Lung (tissue), 12 donors: ENCODE data around the gene FAM13B. TPM values are rescaled to one million over a fixed set of nuclear protein-coding genes. Genes with fewer than 3 reads are reported as not detected.
A peak's percentile ranks its signal among the peaks of the same experiment; 100 is the strongest.

Source experiments
- ATAC-seq: fragments of 200-7000 bp; cut with Tn5 transposase; one replicate; pipeline ENCODE4 v1.9.1; 2020; ENCODE audit warnings: moderate number of reproducible peaks; ENCODE audit not compliant: insufficient read depth, low FRiP score
- DNase-seq, 3 donors: peaks; one replicate each; pipeline ENCODE4 v3.0.0-alpha.2; 2013 to 2017
- H3K27ac ChIP-seq, 2 donors: one replicate each; pipeline ENCODE4 v1.5.1; 2013; ENCODE audit warnings: mild to moderate bottlenecking in 2 of 2, moderate library complexity in 2 of 2, control low read depth in 1 of 2, inconsistent platforms in 1 of 2, low read depth in 1 of 2, low read length in 1 of 2
- H3K27me3 ChIP-seq, 3 donors: one replicate each; pipeline ENCODE4 v1.5.1; 2013; ENCODE audit warnings: low read length in 2 of 3; ENCODE audit not compliant: control insufficient read depth in 3 of 3, insufficient read depth in 3 of 3
- H3K36me3 ChIP-seq, 4 donors: one replicate each; pipeline ENCODE4 v1.5.1; 2013; ENCODE audit warnings: low read length in 4 of 4, mild to moderate bottlenecking in 1 of 4, moderate library complexity in 1 of 4; ENCODE audit not compliant: control insufficient read depth in 4 of 4, insufficient read depth in 4 of 4
- H3K4me1 ChIP-seq, 5 donors: one replicate each; pipeline ENCODE4 v1.5.1; 2013; ENCODE audit warnings: low read length in 5 of 5, mild to moderate bottlenecking in 2 of 5, moderate library complexity in 1 of 5; ENCODE audit not compliant: control insufficient read depth in 5 of 5, insufficient read depth in 5 of 5
- H3K4me3 ChIP-seq: one replicate; pipeline ENCODE4 v1.5.1; 2013; ENCODE audit warnings: mild to moderate bottlenecking, control low read depth, moderate library complexity
- H3K9ac ChIP-seq, 2 donors: one replicate each; pipeline ENCODE4 v1.5.1; 2013; ENCODE audit warnings: low read length in 2 of 2, control low read depth in 1 of 2; ENCODE audit not compliant: insufficient read depth in 1 of 2
- H3K9me3 ChIP-seq, 4 donors: one replicate each; pipeline ENCODE4 v1.5.1; 2013; ENCODE audit warnings: low read length in 3 of 4, mild to moderate bottlenecking in 1 of 4, moderate library complexity in 1 of 4; ENCODE audit not compliant: control insufficient read depth in 4 of 4, insufficient read depth in 3 of 4
- CTCF ChIP-seq: IDR thresholded peaks from 2 replicates; pipeline ENCODE4 v1.5.1; 2012; ENCODE audit warnings: mild to moderate bottlenecking; ENCODE audit errors: control extremely low read depth, extremely low read depth
- WGBS, 2 donors: extraction: QIAGEN DNeasy Blood & Tissue Kit; methylation state at CpG; one replicate each; pipeline ENCODE4 v1.1.7; 2013; 5-methylcytosine and 5-hydroxymethylcytosine counted together
- polyA plus RNA-seq, 2 donors: library from polyadenylated mRNA; stranded (reverse); fragments of 200-250 nt; gene quantifications; one replicate each; pipeline ENCODE4 v1.2.1, GENCODE V29; 2013
- total RNA-seq, 2 donors: library from RNA; depleted of rRNA in 1 of 2; stranded (reverse); fragments of >200 nt in 1 of 2; gene quantifications; one replicate each; pipeline ENCODE4 v1.2.1, GENCODE V29; 2014 to 2021
- donor health status: control.
- donor health status: control.
- donor health status: Bipolar disorder and iron deficiency.
- donor health status: healthy.
- donor health status: DM: yes; HTN: yes; CAD: no.

Gene FAM13B
- total and polyA plus RNA-seq, 4 donors = 7.6 to 63.6 (median 23.4) TPM

DNA sequence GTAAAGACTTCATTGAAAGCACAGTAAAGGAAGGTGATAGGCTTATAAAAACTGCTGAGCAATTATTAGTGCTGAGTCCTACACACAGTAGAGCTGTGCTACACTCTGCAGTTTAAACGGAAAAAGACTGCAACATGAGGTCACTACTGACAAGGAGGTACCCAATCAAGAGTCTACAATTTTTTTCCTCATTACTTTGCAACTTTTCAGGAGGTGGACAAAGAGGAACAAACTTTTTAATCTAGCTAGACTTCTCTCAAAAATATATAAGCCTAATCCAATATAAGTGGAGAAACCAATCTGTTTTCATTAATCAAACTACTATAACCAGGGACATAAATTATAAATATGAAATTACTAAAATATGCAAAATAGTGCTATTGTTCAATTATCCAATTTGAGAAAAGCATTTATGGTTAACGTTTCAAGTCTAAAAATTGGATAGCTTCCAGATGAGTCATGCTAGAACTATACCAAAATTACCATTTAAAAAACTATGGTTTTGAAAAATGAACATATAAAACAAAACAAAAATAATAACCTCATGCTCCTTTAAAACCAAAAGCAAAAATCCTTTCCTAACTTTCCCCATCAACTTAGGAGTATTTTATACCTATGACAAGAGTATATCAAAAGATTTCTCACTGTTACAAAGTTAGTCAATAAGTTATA, 37.7 kb downstream of the FAM13B start:
- Histone ChIP-seq H3K9me3 (peaks cover 0 to 3% (median 0%) of the 10 kb centered on the region in 4 donors), H3K4me3 (no peak overlapping the region), H3K36me3 (peaks cover 2 to 10% (median 6%) of the 10 kb centered on the region in 4 donors), H3K9ac (no peak overlapping the region), H3K27me3 (no peaks in the 10 kb centered on the region), H3K27ac (no peak overlapping the region), H3K4me1 (peaks cover 0 to 11% (median 0%) of the 10 kb centered on the region in 5 donors)
- no peak for TF ChIP-seq CTCF
- DNase-seq (peak in 2 of 3 donors; percentile 11 to 24), ATAC-seq (peak; percentile 56)
- 7 to 23% methylated on average over 2 of the region's 2 CpGs for WGBS, 2 donors

GRCh38 chr5:137994556-137994955, 38.3 kb downstream of the FAM13B start:
- ATAC-seq (no peak), DNase-seq (no peak)
- H3K9ac ChIP-seq = no peak overlapping the region
- H3K4me1 ChIP-seq = peaks cover 0 to 8% (median 0%) of the 10 kb centered on the region in 5 donors
- H3K27me3 ChIP-seq = no peaks in the 10 kb centered on the region
- peaks cover 0 to 10% (median 6%) of the 10 kb centered on the region in 4 donors for H3K36me3 ChIP-seq
- TF ChIP-seq CTCF = no peak
- H3K27ac ChIP-seq = no peak overlapping the region
- peaks cover 0 to 3% (median 0%) of the 10 kb centered on the region in 4 donors for H3K9me3 ChIP-seq
- H3K4me3 ChIP-seq = no peak overlapping the region
- 75 to 78% methylated on average over 2 of the region's 2 CpGs for WGBS, 2 donors

- peaks cover 0 to 10% (median under 1%) of the 10 kb centered on the region in 4 donors for H3K36me3 ChIP-seq
- no peak for TF ChIP-seq CTCF
- 96% methylated on average over 5 of the region's 5 CpGs for WGBS, 2 donors
Measured at GRCh38 chr5:137989419-137989818, 43.5 kb downstream of the FAM13B start.

More at GRCh38 chr5:137989419-137989818, 43.5 kb downstream of the FAM13B start:
- H3K9ac ChIP-seq = no peak overlapping the region
- H3K4me1 ChIP-seq = peaks cover 0 to 4% (median 0%) of the 10 kb centered on the region in 5 donors
- no peak overlapping the region for H3K4me3 ChIP-seq
- DNase-seq (no peak), ATAC-seq (no peak)
- H3K27me3 ChIP-seq = no peaks in the 10 kb centered on the region
- no peak overlapping the region for H3K27ac ChIP-seq
- H3K9me3 ChIP-seq = no peaks in the 10 kb centered on the region
